ENCODE data around the gene CPS1. TPM values are rescaled to one million over a fixed set of nuclear protein-coding genes. Genes with fewer than 3 reads are reported as not detected.

The CPS1 gene
- total RNA-seq: 1 to 10 TPM; 1.4 to 8.2 (median 3.2) TPM
- polyA plus RNA-seq: 1 to 10 TPM in 1 of 2 donors, under 1 TPM in 1; 0.86 to 1.3 TPM
- long read RNA-seq, donor 1: 0 reads
- long read RNA-seq, donor 2: 0 reads
- long read RNA-seq, donor 3, partial matches to known transcripts: 2 of 3 reads
- long read RNA-seq, donor 3, other reads (novel, unspliced or antisense): 1 of 3 reads

DNA sequence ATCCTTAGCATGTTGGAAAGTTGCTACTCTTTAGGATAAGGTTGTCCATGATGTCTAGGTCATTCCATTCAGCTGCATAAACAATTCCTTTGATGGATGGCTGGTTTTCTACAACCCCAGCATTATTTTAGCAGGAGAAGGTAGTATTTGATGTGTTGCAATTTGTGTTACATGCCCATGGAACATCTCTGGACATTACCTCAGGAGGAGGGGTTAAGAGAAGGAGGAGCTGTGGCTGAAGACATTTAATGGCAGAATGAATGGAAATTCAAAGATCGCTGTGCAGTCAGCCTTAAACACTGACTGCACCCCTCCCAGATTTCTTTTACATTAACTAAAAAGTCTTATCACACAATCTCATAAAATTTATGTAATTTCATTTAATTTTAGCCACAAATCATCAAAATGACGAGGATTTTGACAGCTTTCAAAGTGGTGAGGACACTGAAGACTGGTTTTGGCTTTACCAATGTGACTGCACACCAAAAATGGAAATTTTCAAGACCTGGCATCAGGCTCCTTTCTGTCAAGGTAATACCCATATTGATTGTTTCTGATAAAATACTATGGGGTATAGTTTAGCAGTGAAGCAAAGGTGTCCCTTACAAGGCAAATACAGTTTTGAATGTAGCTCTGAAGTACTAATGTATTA lies at the start of gene CPS1:
TSS of gene CPS1 (plus strand) at position 271 of the 652 bp plus-strand sequence. CDS start at position 406, 135 bp downstream.
- H3K36me3 ChIP-seq: no peaks in the 10 kb centered on the region
- intact Hi-C loops (cut with DNase I): no loop called here
- DNase-seq (no peak), ATAC-seq (no peak)
- H3K4me1 ChIP-seq: peaks cover 0 to 11% (median 0%) of the 10 kb centered on the region in 9 donors
- TF ChIP-seq CTCF (IDR thresholded peaks at IDR 0.05): no peak
- no peaks in the 10 kb centered on the region for H3K9me3 ChIP-seq
- H3K27me3 ChIP-seq: no peaks in the 10 kb centered on the region
- H3K27ac ChIP-seq: no peak within 1 kb of the TSS
- no peak within 1 kb of the TSS for H3K4me3 ChIP-seq
- 83 to 94% methylated on average over 2 of the region's 2 CpGs for WGBS, 2 donors

DNA sequence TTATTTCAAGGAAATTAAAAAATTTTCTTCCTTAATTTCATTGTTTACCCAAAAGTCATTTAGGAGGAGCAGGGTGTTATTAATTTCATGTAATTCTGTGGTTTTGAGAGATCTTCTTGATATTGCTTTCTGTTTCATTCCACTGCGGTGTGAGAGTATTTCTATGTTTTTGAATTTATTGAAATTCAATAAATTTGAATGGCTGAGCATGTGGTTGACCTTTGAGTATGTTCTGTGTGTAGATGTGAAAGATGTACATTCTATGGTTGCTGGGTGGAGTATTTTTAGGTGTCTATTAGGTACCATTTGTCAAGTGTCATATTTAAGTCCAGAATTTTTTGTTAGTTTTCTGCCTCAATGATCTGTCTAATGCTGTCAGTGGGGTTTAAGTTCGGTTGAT lies 40.5 kb upstream of the CPS1 start:
- ATAC-seq (no peak), DNase-seq (no peak)
- Histone ChIP-seq H3K27ac (no peak overlapping the region), H3K36me3 (no peaks in the 10 kb centered on the region), H3K4me3 (no peak overlapping the region), H3K27me3 (no peaks in the 10 kb centered on the region), H3K9me3 (peaks cover 0 to 42% (median 0%) of the 10 kb centered on the region in 11 donors), H3K4me1 (no peaks in the 10 kb centered on the region)
- WGBS, 2 donors: 59 to 81% methylated on average over 2 of the region's 2 CpGs
- intact Hi-C loops (cut with DNase I): no loop called here
- no peak for TF ChIP-seq CTCF (IDR thresholded peaks at IDR 0.05)

GRCh38 chr2:210517264-210517663 lies 39.1 kb upstream of the CPS1 start:
- intact Hi-C loops (cut with DNase I): no loop called here
- no peak overlapping the region for H3K4me3 ChIP-seq
- TF ChIP-seq CTCF (IDR thresholded peaks at IDR 0.05): no peak
- no peak overlapping the region for H3K27ac ChIP-seq
- no peaks in the 10 kb centered on the region for H3K36me3 ChIP-seq
- H3K27me3 ChIP-seq: no peaks in the 10 kb centered on the region
- peaks cover 0 to 34% (median 0%) of the 10 kb centered on the region in 11 donors for H3K9me3 ChIP-seq
- WGBS, 2 donors: 90 to 93% methylated on average over 4 of the region's 4 CpGs
- ATAC-seq (no peak), DNase-seq (no peak)
- H3K4me1 ChIP-seq: no peaks in the 10 kb centered on the region

GRCh38 chr2:210519594-210519993 lies 36.8 kb upstream of the CPS1 start:
- DNase-seq (no peak), ATAC-seq (no peak)
- Histone ChIP-seq H3K9me3 (peaks cover 0 to 17% (median 0%) of the 10 kb centered on the region in 11 donors), H3K27ac (no peak overlapping the region), H3K4me3 (no peak overlapping the region), H3K27me3 (no peaks in the 10 kb centered on the region), H3K36me3 (no peaks in the 10 kb centered on the region), H3K4me1 (no peaks in the 10 kb centered on the region)
- TF ChIP-seq CTCF (IDR thresholded peaks at IDR 0.05): no peak
- intact Hi-C loops (cut with DNase I): no loop called here
- WGBS, 2 donors: 83 to 84% methylated on average over 5 of the region's 5 CpGs

Data from heart right ventricle (tissue), 16 donors.